ENCODE results near the gene ZFP1. TPM values are rescaled to one million over a fixed set of nuclear protein-coding genes. Genes with fewer than 3 reads are reported as not detected.

ZFP1 gene
- total RNA-seq (2021) (22.6 and 23.3 TPM in 2 replicates), Bru-seq, nascent RNA (percentile 81 among the genes with signal in this experiment), BruChase-seq, experiment 1, labeled RNA remaining after a 2-hour chase (percentile 86 among the genes with signal in this experiment), BruChase-seq, experiment 2, labeled RNA remaining after a 6-hour chase (percentile 81 among the genes with signal in this experiment)
- long read RNA-seq, transcript ZFP1-209 (4 exons, 1,457 nt) = major isoform, 16 of 40 reads
- long read RNA-seq, partial matches to known transcripts = 0 of 40 reads
- long read RNA-seq, other reads (novel, unspliced or antisense) = 22 of 40 reads

DNA sequence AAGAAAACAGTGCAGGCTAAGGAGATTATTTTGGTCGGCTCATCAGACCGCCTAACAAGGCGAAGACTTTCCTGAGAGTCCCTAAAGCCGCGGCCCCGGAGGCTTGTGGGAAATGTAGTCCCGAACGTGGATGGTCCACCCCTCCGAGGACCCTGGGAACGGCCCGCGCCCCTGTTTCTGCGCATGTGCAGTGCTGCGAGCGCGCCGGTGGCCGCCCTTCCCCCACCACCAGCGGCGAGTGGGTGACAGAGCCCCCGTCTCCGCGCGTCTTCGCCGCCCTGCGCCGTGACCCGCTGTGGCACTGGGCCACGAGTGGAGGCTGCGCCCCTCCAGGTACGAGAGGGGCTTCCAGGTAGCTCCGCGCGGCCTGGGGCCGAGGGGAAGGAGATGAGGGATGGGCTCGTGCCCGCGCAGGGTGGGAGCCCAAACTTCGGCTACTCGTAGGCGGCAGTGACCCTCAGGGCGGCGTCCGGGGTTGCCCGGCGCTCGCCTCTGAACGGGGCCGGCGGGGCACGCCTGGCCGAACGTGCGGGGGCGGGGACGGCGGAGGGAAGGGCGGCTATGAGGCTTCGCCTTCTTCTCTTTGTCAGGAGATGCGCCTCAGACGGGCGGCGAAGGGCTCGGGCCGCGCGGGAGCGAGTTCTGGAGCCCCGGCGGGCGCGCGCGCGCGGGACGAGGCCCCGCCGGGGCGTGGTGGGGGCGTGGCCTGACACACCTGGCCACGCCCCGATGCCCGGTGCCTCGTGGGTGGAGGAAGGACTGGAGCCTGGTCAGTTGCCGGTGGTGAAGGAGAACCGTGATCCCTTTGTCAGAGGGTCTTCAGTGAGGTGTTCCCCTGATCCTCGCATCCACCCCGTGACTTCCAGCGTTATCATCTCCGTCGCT, at the start of gene ZFP1:
Gene ZFP1, plus strand, starts transcription at position 214 of the 885 bp plus-strand sequence. CDS start 4,428 bp downstream, outside the sequence.
- BruUV-seq (replicated peaks) = no TSS peak
- CTCF ChIA-PET = interaction anchor here (1.1 kb wide), 1 partner anchor 150 kb away, joined by 3 read pairs; the partner anchor contains the start of gene ZNRF1
- H3K27ac ChIP-seq (ENCODE audit: low read depth, low read length, poor library complexity, severe bottlenecking) = peak within 1 kb of the TSS; percentile 89
- peaks cover 15% of the 10 kb centered on the region for H3K36me3 ChIP-seq (ENCODE audit: insufficient read depth, low read length, poor library complexity, severe bottlenecking)
- peaks cover 30% of the 10 kb centered on the region for H3K9me3 ChIP-seq (ENCODE audit: low read depth, low read length, poor library complexity, severe bottlenecking)
- H3K4me3 ChIP-seq (ENCODE audit: low read depth, low read length, poor library complexity, severe bottlenecking) = peak within 1 kb of the TSS; percentile 91
- no peaks in the 10 kb centered on the region for H3K27me3 ChIP-seq (replicated peaks; ENCODE audit: insufficient read depth, low read depth, low read length, poor library complexity)
- POLR2A ChIA-PET (ENCODE audit: low non-redundant PET) = interaction anchor here (0.6 kb wide), 1 partner anchor 29 kb away, joined by 3 read pairs; no protein-coding TSS in a partner anchor
- intact Hi-C loops (cut with micrococcal nuclease; ENCODE audit: unreplicated experiment) = no loop called here
- H3K4me1 ChIP-seq (ENCODE audit: insufficient read depth, low read length, poor library complexity, severe bottlenecking) = no peaks in the 10 kb centered on the region
- peak; percentile 97 for DNase-seq (ENCODE audit: low spot score)
- TF ChIP-seq, protein P1, sequence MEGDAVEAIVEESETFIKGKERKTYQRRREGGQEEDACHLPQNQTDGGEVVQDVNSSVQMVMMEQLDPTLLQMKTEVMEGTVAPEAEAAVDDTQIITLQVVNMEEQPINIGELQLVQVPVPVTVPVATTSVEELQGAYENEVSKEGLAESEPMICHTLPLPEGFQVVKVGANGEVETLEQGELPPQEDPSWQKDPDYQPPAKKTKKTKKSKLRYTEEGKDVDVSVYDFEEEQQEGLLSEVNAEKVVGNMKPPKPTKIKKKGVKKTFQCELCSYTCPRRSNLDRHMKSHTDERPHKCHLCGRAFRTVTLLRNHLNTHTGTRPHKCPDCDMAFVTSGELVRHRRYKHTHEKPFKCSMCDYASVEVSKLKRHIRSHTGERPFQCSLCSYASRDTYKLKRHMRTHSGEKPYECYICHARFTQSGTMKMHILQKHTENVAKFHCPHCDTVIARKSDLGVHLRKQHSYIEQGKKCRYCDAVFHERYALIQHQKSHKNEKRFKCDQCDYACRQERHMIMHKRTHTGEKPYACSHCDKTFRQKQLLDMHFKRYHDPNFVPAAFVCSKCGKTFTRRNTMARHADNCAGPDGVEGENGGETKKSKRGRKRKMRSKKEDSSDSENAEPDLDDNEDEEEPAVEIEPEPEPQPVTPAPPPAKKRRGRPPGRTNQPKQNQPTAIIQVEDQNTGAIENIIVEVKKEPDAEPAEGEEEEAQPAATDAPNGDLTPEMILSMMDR (conservative IDR thresholded peaks at IDR 0.05; ENCODE audit: low read depth, low read length) = no peak
- no peak for TF ChIP-seq EZH2 (IDR thresholded peaks at IDR 0.05; ENCODE audit: borderline replicate concordance, low read depth, low read length, poor library complexity, severe bottlenecking)

DNA sequence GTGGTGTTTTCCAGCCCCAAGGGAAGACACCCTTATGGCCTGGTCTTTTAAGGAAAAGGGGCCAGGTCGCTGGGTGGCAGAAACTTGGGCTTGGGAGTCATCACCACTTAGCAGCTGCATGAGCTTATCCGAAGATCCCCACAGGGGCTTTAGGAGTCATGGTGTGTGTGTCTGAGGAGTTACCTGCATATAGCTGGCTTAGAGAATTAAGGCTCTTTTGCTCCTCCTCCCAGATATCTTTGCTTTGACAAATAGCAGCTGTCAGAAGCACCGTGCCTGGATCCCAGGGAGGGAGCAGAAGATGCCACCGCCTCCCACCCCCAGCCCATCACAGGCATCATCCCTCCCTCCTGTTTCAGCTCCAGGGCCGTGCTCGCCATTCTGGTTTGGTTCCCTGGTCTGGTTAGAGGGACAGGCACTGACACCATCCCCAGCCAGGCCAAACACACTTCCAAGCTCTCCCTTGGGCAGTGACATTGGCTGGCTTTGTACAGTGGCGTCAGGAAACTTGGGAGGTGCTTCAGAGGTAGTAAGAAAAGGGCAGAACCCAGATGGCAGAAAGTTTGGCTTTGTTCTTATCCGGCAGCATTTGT, 49.2 kb upstream of the ZFP1 start:
- no peaks in the 10 kb centered on the region for H3K36me3 ChIP-seq (ENCODE audit: insufficient read depth, low read length, poor library complexity, severe bottlenecking)
- POLR2A ChIA-PET (ENCODE audit: low non-redundant PET) = no interaction called here
- no peak for TF ChIP-seq EZH2 (IDR thresholded peaks at IDR 0.05; ENCODE audit: borderline replicate concordance, low read depth, low read length, poor library complexity, severe bottlenecking)
- TF ChIP-seq, protein P1 (conservative IDR thresholded peaks at IDR 0.05; ENCODE audit: low read depth, low read length) = no peak
- no peak for DNase-seq (ENCODE audit: low spot score)
- intact Hi-C loops (cut with micrococcal nuclease; ENCODE audit: unreplicated experiment) = no loop called here
- no peaks in the 10 kb centered on the region for H3K27me3 ChIP-seq (replicated peaks; ENCODE audit: insufficient read depth, low read depth, low read length, poor library complexity)
- BruUV-seq (replicated peaks) = no TSS peak
- H3K9me3 ChIP-seq (ENCODE audit: low read depth, low read length, poor library complexity, severe bottlenecking) = no peaks in the 10 kb centered on the region
- peaks cover 30% of the 10 kb centered on the region for H3K4me1 ChIP-seq (ENCODE audit: insufficient read depth, low read length, poor library complexity, severe bottlenecking)
- H3K27ac ChIP-seq (ENCODE audit: low read depth, low read length, poor library complexity, severe bottlenecking) = peak overlapping the region; percentile 77
- H3K4me3 ChIP-seq (ENCODE audit: low read depth, low read length, poor library complexity, severe bottlenecking) = no peak overlapping the region
- CTCF ChIA-PET = interaction anchor here (1.8 kb wide), 1 partner anchor 10 kb away, joined by 5 read pairs; no protein-coding TSS in a partner anchor

All from A673 (cell line).